GDM1 (cell line): ENCODE measurements around the gene TCF7L2.
"Not testable (repeated sequence)": the region's sequence is repeated elsewhere in the genome, so short reads cannot be mapped to it uniquely, and the experiment has no call there.

Source experiments
- DNase-seq: peaks from one replicate; lab custom pipeline; 2025; lab: John Stamatoyannopoulos, UW

TCF7L2 gene

GRCh38 chr10:113095419-113096127, 145.5 kb downstream of the TCF7L2 start:
- no peak for DNase-seq

GRCh38 chr10:113096128-113096996, 146.3 kb downstream of the TCF7L2 start:
- DNase-seq, result no peak

DNA sequence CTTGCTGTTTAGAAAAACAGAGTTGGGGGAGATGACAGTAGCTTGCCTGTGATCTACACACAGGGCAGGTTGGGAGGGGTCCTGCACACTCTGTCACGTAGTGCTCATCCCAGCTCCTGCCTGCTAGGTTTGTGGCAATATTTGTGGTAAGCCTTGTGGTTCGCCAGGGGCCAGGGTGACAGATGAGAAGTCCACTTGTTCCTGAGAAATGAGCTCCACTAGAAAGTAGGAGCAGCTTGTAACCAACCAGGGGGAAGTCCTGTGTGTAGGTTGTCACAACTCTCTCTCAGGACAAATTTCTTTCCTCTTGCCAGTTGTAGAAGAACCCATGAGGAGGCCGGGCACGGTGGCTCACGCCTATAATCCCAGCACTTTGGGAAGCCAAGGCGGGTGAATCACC, 147.0 kb downstream of the TCF7L2 start:
- peak; percentile 18 for DNase-seq

DNA sequence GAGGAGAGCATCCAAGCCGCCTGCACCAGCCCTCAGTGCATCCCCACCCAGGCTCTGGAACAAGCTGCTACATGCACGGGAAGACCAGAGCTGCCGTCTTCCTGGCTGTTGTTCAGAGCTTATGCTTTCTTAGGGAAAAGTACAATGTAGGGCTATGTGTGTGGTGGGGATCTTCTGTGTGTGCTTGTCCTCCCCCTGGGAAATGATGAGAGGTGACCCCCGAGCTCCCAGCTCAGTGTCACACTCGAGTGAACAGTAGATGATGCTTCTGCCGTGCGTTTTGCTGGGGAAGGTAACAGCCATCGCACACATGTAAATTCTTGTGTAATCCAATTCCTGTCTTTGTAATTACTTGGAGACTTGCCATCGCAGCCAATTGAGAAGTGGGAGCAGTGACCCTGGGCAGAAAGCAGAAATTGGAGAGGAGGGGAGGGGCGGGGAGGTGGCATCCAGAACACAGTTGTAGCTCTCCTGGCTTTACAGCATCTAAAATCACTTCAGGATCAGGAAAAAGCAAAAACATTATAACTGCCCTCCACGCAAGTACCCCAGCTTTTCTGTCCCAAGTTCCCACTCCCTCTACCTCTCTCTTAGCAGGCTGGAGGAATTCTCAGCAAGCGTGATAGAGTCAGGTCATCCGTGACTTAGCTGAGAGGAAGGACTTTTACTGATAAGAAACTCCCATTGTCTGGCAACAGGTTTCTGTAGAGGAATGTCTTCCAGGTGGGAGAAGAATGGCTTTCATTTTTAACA, 149.6 kb downstream of the TCF7L2 start:
- no peak for DNase-seq

DNA sequence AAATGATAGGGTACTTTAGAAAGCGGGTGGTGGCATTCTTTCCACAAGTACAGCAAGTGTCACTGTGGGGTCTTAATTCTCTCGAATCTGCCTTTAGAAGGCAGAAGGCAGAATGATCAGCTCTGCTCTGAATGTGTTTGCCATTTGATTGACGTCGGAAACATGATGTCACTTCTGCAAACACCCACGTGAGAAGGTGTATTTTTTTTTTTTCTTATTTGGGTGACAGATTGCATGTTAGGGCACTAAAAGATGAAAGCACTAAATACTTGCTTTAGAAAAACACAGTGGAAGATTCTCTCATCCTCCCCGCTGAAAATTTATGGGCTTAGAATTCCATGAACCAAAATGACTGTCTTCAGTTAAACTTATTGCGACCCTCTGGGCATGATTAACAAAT, 150.2 kb downstream of the TCF7L2 start:
- no peak for DNase-seq

DNA sequence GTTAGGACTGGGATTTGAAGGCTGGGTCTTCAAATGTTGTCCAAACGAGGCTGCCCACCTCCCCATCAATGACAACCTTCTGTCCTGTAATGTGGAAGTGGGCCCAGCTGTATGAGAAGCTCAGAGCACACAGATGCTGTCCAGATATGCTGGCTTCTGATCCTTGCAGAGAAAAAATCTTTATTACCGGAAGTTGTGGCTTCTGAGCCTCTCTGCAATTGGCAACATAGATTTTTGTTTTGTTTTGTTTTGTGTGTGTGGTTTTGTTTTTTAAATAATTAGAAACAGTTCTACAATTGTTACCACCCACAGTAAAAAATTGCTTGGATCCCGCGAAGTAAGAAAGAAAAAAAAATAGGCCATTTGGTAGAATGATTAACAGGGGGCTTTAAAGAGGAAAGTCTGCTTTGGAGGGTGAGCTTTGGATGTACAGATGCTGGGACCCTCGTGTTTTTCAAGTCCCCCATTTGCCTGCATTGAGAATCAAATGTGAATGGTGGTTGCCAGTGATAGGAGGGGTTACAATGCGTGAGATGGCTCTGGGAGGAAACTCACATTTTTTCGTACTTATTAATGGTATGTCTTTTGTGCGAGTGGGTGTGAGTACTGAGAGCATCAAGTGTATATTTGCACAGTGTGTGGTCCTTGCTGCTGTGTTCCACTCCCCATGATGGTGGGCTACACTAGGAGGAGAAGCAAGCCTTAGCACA, 153.2 kb downstream of the TCF7L2 start:
- no peak for DNase-seq

DNA sequence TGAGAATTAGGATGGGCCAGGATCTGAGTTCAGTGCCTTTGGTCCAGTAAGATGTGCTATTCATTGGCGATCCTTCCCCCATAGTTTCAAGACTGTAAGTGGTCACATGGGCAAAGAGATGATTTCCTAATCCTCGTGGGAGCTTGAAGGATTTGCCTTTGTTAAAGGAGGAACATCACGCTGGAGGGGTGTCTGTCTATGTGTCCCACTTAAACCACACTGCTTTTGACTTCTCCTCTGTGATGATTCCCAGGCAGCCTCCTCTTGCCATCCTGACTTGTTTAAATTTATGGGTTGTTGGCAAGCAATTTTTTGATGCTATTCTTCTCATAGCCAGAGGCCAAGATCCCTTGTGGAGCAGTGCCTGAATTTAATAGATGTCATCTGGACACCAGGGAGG, 154.0 kb downstream of the TCF7L2 start:
- DNase-seq, result no peak

GRCh38 chr10:113108194-113108835, 158.3 kb downstream of the TCF7L2 start:
- no peak for DNase-seq

- no peak for DNase-seq
Observed at GRCh38 chr10:113108948-113109347, 158.9 kb downstream of the TCF7L2 start.

GRCh38 chr10:113109482-113109881, 159.4 kb downstream of the TCF7L2 start:
- DNase-seq, result not testable (repeated sequence)

GRCh38 chr10:113111260-113111659, 161.2 kb downstream of the TCF7L2 start:
- DNase-seq, result no peak

- DNase-seq, result no peak
Observed at GRCh38 chr10:113111900-113112853, 162.1 kb downstream of the TCF7L2 start.

GRCh38 chr10:113113241-113113640, 163.2 kb downstream of the TCF7L2 start:
- DNase-seq, result no peak

GRCh38 chr10:113113918-113114317, 163.9 kb downstream of the TCF7L2 start:
- DNase-seq, result no peak

DNA sequence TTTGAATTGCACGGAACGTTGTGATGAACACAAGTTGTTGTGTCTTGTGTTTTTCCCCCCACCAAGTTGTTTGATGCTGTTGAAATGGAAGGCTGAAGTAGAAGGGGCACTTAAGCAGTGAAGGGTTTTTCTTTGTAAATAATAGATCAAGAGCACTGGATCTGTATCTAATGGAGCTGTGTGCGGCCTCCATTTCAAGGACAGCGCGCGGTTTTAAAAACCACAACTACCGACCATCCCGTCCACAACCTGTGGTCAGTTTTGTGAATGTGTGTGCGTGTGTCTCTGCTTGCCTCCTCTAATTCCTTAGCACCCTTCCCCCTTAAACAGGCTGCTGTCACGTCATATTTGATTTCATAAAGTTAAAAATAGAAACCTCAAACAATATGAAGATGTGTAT, 165.5 kb downstream of the TCF7L2 start:
- DNase-seq, result no peak

- no peak for DNase-seq
Observed at GRCh38 chr10:113118882-113119281, 168.8 kb downstream of the TCF7L2 start.

GRCh38 chr10:113119801-113120200, 169.8 kb downstream of the TCF7L2 start:
- no peak for DNase-seq

- DNase-seq, result no peak
Observed at GRCh38 chr10:113121153-113121552, 171.1 kb downstream of the TCF7L2 start.

DNA sequence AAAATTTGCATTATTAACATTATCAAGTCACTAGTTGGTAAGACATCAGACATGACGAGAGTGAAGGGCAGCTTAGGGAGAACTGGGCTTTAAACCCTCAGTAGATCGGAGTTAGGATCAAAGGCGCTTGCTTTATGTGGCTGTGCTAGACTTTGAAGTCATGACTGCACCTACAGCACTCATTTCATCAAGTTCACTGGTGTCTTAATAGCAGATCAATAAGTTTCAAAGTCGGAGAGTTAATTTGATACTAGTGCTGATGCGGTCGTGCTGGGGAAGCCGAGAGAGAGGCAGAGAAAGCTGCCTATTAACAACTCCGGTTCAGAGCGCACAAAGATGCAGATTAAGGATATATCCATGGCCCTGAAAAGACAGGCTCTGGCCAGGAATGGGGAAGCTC, 172.9 kb downstream of the TCF7L2 start:
- DNase-seq, result no peak

DNA sequence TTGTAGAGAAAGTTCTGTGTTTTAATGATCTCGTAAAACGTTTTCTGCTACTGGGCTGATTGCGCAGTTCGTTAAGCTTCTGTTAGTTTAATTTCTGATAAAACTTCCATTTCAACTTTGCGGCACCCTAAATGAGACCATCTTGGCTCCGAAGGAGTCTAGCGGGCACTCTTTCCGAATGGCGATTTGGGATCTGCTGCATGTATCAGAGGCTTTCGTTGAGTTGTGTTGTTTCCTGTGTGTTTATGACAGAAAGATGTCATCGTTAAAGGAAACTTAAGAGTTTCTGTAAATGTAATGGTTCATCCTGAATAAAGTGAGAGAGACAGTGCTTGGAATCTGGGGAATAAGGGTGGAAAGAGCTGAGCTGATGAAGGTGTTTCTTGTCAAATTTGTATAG, 174.7 kb downstream of the TCF7L2 start:
- DNase-seq, result no peak
